ENCODE results near the gene MTG2.

DNA sequence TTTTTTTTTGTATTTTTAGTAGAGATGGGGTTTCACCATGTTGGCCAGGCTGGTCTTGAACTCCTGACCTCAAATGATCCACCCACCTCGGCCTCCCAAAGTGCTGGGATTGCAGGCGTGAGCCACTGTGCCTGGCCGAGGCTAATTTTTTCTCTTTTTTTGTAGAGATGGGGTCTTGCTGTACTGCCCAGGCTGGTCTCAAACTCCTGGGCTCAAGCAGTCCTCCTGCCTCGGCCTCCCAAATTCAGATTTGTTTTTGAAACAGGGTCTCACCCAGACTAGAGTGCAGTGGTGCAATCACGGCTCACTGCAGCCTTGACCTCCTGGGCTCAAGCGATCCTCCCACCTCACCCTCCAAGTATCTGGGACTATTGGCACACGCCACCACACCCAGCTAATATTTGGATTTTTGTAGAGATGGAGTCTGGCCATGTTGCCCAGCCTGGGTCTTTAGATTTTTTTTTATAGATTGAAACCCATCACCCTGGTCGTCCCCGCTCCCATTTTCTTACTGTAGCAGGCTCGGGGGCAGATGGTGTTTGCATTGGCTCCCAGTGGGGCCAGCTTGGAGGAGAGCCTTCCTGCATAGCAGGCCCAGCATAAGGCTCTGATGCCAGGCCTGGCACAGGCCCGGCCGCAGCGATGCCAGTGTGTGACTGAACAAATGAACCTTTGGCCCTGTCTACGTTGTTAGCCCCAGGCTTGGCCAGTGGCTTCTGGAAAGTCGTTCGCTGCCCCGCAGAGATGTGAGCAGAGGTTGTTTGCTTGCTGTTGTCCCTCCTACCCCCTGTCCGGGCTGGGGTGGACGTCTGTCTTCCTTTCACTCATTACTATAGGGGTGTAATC lies 4.3 kb upstream of the MTG2 start:
- TF ChIP-seq, protein P1, sequence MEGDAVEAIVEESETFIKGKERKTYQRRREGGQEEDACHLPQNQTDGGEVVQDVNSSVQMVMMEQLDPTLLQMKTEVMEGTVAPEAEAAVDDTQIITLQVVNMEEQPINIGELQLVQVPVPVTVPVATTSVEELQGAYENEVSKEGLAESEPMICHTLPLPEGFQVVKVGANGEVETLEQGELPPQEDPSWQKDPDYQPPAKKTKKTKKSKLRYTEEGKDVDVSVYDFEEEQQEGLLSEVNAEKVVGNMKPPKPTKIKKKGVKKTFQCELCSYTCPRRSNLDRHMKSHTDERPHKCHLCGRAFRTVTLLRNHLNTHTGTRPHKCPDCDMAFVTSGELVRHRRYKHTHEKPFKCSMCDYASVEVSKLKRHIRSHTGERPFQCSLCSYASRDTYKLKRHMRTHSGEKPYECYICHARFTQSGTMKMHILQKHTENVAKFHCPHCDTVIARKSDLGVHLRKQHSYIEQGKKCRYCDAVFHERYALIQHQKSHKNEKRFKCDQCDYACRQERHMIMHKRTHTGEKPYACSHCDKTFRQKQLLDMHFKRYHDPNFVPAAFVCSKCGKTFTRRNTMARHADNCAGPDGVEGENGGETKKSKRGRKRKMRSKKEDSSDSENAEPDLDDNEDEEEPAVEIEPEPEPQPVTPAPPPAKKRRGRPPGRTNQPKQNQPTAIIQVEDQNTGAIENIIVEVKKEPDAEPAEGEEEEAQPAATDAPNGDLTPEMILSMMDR (IDR thresholded peaks at IDR 0.05): no peak
- TF ChIP-seq POLR2A (IDR thresholded peaks at IDR 0.05): no peak
